Large intestine (tissue), 3 donors: ENCODE results near the gene HSF2BP. TPM values are rescaled to one million over a fixed set of nuclear protein-coding genes. Genes with fewer than 3 reads are reported as not detected.

Source experiments
- DNase-seq, 2 donors: peaks; one replicate each; pipeline versions ENCODE4 v3.0.0 to v3.0.0-alpha.2; 2013
- H3K27ac ChIP-seq: one replicate; pipeline ENCODE4 v1.5.1; 2013; ENCODE audit warnings: low read length
- H3K27me3 ChIP-seq: 2 replicates; pipeline ENCODE4 v1.6.1; 2013; ENCODE audit warnings: low read length; ENCODE audit not compliant: control insufficient read depth, insufficient read depth
- H3K36me3 ChIP-seq: 2 replicates; pipeline ENCODE4 v1.6.1; 2013; ENCODE audit warnings: low read length; ENCODE audit not compliant: control insufficient read depth, insufficient read depth
- H3K4me1 ChIP-seq: one replicate; pipeline ENCODE4 v1.6.1; 2013; ENCODE audit warnings: low read length; ENCODE audit not compliant: control insufficient read depth, insufficient read depth
- H3K4me3 ChIP-seq: one replicate; pipeline ENCODE4 v1.5.1; 2013; ENCODE audit warnings: low read length
- H3K9me3 ChIP-seq: one replicate; pipeline ENCODE4 v1.6.1; 2013; ENCODE audit warnings: mild to moderate bottlenecking, low read depth, low read length, moderate library complexity; ENCODE audit not compliant: control insufficient read depth
- WGBS: methylation state at CpG from one replicate; pipeline ENCODE4 v1.1.5; 2013; ENCODE audit warnings: low lambda C conversion rate; ENCODE audit not compliant: insufficient coverage; 5-methylcytosine and 5-hydroxymethylcytosine counted together
- polyA plus RNA-seq: library from polyadenylated mRNA; unstranded; fragments of 120-200 nt; gene quantifications from one replicate; pipeline ENCODE4 v1.2.1, GENCODE V29; 2013

HSF2BP gene
- polyA plus RNA-seq, 1 donor, result 0.66 TPM

GRCh38 chr21:43697758-43698643, 38.7 kb upstream of the HSF2BP start:
- WGBS, result no CpG with 5 or more reads among the region's 11 CpGs
- no peak overlapping the region for H3K4me3 ChIP-seq
- H3K9me3 ChIP-seq, result peaks cover 3% of the 10 kb centered on the region
- H3K36me3 ChIP-seq, result peaks cover 29% of the 10 kb centered on the region
- DNase-seq, result no peak
- H3K27me3 ChIP-seq, result no peaks in the 10 kb centered on the region
- H3K27ac ChIP-seq, result no peak overlapping the region
- peaks cover 17% of the 10 kb centered on the region for H3K4me1 ChIP-seq

GRCh38 chr21:43696214-43696613, 36.9 kb upstream of the HSF2BP start:
- whole genome bisulfite sequencing, result 80% methylated on average over 1 of the region's 17 CpGs
- Histone ChIP-seq H3K9me3 (peaks cover 3% of the 10 kb centered on the region), H3K27me3 (no peaks in the 10 kb centered on the region), H3K4me3 (no peak overlapping the region), H3K36me3 (peaks cover 44% of the 10 kb centered on the region), H3K4me1 (peaks cover 6% of the 10 kb centered on the region), H3K27ac (no peak overlapping the region)
- DNase-seq, result no peak

DNA sequence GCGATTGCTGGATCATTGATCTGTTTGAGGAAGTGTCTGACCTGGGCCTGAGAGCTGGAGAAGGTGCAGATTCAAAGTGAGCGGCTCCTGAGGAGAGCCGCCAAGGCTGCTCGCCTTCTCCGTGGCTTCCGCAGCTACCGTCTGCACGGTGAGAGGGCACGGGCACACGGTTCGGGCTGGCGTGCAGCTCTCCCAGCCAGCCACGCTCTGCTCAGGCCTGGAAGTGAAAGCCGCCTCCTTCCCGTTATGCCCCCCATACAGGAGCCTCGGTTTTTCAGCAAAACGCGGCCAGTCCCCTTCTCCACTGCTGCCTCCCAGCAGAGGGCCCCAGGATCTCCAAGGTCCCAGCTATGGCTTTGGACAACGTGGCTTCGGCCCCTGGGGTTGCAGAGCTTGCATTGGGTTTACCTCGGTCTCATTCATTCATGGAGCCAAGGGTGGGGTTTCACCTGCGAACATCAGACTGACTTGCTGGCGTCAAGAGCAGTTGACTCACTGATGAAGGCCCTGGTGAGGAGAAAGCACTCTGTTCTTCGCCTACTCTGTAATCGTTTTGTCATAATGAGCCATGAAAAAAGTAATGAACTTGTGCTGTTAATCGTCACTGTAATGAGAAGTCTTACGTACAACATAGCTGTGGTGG, 35.3 kb upstream of the HSF2BP start:
- no peak overlapping the region for H3K27ac ChIP-seq
- peaks cover 59% of the 10 kb centered on the region for H3K36me3 ChIP-seq
- H3K9me3 ChIP-seq, result peaks cover 3% of the 10 kb centered on the region
- H3K27me3 ChIP-seq, result no peaks in the 10 kb centered on the region
- no peak for DNase-seq
- H3K4me1 ChIP-seq, result peaks cover 6% of the 10 kb centered on the region
- WGBS, result 100% methylated on average over 1 of the region's 27 CpGs
- H3K4me3 ChIP-seq, result no peak overlapping the region

DNA sequence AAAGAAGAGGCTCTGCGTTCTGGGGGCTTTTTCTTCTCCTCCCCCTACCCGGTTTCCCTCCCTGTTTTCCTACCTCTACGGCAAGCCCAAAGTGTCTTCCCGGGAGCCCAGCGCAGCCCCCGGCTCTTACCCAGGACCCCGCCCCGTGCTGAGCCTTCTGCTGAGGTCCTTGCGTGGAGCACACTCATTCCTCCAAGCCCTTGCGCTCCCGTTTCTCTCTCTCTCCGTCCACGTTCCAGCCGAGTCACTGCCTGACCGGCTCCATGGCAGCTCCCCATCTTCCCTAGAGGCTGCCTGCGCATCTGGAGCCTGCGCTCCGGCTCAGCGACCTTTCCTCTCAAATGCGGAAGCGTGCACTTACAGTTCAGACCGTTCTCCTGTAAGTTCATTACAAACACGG, 34.7 kb upstream of the HSF2BP start:
- H3K27me3 ChIP-seq, result no peaks in the 10 kb centered on the region
- peaks cover 1% of the 10 kb centered on the region for H3K4me1 ChIP-seq
- H3K36me3 ChIP-seq, result peaks cover 65% of the 10 kb centered on the region
- H3K27ac ChIP-seq, result no peak overlapping the region
- DNase-seq, result no peak
- WGBS, result no CpG with 5 or more reads among the region's 23 CpGs
- peaks cover 3% of the 10 kb centered on the region for H3K9me3 ChIP-seq
- H3K4me3 ChIP-seq, result no peak overlapping the region

- H3K36me3 ChIP-seq, result peaks cover 75% of the 10 kb centered on the region
- no CpG with 5 or more reads among the region's 8 CpGs for WGBS
- H3K4me3 ChIP-seq, result no peak overlapping the region
- no peak overlapping the region for H3K27ac ChIP-seq
- peaks cover 3% of the 10 kb centered on the region for H3K9me3 ChIP-seq
- DNase-seq, result no peak
- H3K27me3 ChIP-seq, result no peaks in the 10 kb centered on the region
- no peaks in the 10 kb centered on the region for H3K4me1 ChIP-seq
Measured at GRCh38 chr21:43692949-43693348, 33.7 kb upstream of the HSF2BP start.

GRCh38 chr21:43691801-43692200, 32.5 kb upstream of the HSF2BP start:
- Histone ChIP-seq H3K4me3 (no peak overlapping the region), H3K4me1 (no peaks in the 10 kb centered on the region), H3K9me3 (peaks cover 3% of the 10 kb centered on the region), H3K36me3 (peaks cover 84% of the 10 kb centered on the region), H3K27me3 (no peaks in the 10 kb centered on the region), H3K27ac (no peak overlapping the region)
- no CpG with 5 or more reads among the region's 10 CpGs for WGBS
- no peak for DNase-seq

DNA sequence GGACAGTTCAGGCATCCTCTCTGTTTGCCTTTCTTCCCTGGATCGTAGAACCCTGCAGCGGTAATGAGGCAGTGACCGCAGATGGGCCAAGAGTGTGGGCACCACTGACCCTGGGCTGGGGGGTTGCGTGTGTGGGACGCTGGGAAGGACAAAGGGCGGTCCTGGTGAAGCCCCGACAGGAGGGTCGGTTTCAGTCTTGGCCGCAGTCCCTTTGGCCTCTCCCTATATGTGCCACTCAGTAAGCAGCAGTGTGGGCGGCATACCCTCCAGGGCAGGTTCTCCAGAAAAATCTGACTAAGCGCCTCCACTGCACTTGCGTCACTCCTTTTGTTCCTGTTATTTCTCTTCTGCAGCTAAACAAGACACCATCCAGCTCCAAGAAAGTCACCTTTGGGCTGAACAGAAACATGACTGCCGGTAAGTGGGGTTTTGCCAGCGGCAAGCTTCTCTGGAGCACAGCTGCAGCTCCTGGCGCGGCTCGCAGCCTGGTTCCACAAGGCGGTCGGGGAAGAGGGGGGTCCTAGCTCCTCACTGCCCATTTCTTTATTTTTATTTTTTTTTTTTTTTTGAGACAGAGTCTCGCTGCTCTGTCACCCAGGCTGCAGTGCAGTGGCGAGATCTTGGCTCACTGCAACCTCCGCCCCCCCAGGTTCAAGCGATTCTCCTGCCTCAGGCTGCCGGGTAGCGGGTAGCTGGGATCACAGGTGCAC, 32.0 kb upstream of the HSF2BP start:
- DNase-seq, result no peak
- Histone ChIP-seq H3K4me1 (no peaks in the 10 kb centered on the region), H3K4me3 (no peak overlapping the region), H3K27ac (no peak overlapping the region), H3K9me3 (peaks cover under 1% of the 10 kb centered on the region), H3K36me3 (peaks cover 85% of the 10 kb centered on the region), H3K27me3 (no peaks in the 10 kb centered on the region)
- WGBS, result no CpG with 5 or more reads among the region's 25 CpGs

DNA sequence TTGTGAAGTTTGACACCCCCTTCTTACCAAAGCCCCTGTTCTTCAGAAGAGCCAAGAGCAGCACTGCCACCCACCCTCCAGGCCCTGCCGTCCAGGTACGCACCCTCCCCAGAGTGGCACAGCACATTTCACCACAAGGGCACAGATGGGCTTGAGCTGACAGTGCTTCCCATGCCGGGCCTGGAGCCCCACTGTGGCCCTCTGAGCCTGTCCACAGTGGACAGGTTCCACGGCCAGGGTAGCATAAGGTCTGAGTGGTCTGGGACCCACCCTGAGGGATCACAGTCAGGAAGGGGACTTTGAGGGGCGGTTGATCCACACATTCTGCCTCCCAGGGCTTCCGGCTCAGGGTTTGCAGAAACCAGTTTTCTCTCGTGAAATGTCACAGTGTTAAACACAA, 31.1 kb upstream of the HSF2BP start:
- H3K4me1 ChIP-seq, result no peaks in the 10 kb centered on the region
- H3K27ac ChIP-seq, result no peak overlapping the region
- WGBS, result no CpG with 5 or more reads among the region's 7 CpGs
- peaks cover 90% of the 10 kb centered on the region for H3K36me3 ChIP-seq
- H3K27me3 ChIP-seq, result no peaks in the 10 kb centered on the region
- no peak for DNase-seq
- H3K9me3 ChIP-seq, result no peaks in the 10 kb centered on the region
- H3K4me3 ChIP-seq, result no peak overlapping the region

DNA sequence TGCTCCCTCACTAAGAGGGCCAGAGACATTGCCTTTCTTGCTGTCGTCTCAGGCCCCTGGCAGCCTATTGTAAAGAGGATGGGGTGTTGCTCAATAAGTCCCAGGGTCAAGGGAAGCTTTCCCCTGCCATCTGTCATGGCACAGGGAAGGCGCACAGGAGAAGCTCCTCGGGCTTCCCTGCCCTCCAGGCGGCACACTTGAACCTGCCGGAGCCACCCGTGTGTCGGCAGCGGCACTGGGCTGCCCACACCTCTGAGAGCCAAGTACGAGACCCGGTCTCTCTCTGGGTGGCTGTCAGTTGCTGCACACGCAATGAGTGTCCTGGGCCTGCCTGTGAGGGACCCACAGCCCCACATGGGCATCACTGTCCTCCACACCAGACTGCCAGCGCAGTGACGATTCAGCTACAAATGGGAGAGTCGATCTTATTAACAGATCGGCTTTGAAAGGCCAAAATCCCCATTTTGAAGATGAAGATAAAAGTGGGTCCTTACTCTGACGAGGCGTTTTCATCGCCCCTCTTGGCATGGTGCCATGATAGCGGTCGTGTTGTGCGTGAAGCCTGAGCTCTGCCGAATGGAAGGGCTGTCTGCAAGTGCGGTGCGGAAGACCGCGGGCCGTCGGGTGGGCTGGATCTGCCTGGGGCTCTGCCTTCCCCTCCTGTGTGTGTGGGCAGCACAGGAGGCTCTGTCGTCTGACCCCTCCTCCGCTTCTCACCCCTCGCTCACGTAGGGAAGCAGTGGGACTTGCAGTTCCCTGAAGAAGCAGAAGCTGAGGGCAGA, 30.5 kb upstream of the HSF2BP start:
- Histone ChIP-seq H3K9me3 (no peaks in the 10 kb centered on the region), H3K4me3 (no peak overlapping the region), H3K27ac (no peak overlapping the region), H3K4me1 (no peaks in the 10 kb centered on the region), H3K27me3 (no peaks in the 10 kb centered on the region), H3K36me3 (peaks cover 95% of the 10 kb centered on the region)
- 100% methylated on average over 3 of the region's 32 CpGs for WGBS
- DNase-seq, result no peak

DNA sequence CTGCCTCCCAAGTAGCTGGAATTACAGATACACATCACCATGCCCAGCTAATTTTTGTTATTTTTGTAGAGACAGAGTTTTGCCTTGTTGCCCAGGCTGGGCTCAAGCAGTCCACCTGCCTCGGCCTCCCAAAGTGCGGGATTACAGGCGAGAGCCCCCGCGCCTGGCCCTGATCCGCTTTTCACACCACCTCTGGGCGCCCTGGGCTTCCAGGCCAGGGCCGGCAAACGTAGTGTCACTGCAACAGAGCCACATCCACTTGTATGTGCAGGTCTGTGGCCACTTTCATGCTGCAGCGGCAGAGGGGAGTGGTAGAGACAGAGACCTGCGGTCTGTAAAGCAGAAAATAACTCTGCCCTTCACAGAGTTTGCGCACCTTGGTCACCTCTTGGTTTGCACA, 29.6 kb upstream of the HSF2BP start:
- no peak for DNase-seq
- no CpG with 5 or more reads among the region's 12 CpGs for WGBS
- H3K4me3 ChIP-seq, result no peak overlapping the region
- no peak overlapping the region for H3K27ac ChIP-seq
- peaks cover 93% of the 10 kb centered on the region for H3K36me3 ChIP-seq
- H3K27me3 ChIP-seq, result no peaks in the 10 kb centered on the region
- H3K4me1 ChIP-seq, result no peaks in the 10 kb centered on the region
- no peaks in the 10 kb centered on the region for H3K9me3 ChIP-seq
